Esophagus squamous epithelium (tissue), 4 donors: ENCODE measurements around the gene KRTAP4-4.
"Not testable (repeated sequence)": the region's sequence is repeated elsewhere in the genome, so short reads cannot be mapped to it uniquely, and the experiment has no call there.

ENCODE experiments used
- POLR2A ChIP-seq, 4 donors: fragments of 450-650 bp; IDR thresholded peaks; one replicate each; pipeline ENCODE4 v1.6.1; 2017; ENCODE audit warnings: antibody characterized with exemption in 4 of 4, mild to moderate bottlenecking in 4 of 4, moderate library complexity in 3 of 4
- TF ChIP-seq, protein P1 (sequence below), 6 experiments: fragments of 450-650 bp in 4 of 6; fragments of 200-600 bp in 2 of 6; sonication (generic) in 2 of 6; IDR thresholded peaks; one replicate each; pipeline ENCODE4 v1.5.1; 2016 to 2019; ENCODE audit warnings: antibody characterized with exemption in 6 of 6, mild to moderate bottlenecking in 4 of 6, moderate library complexity in 4 of 6

DNA sequence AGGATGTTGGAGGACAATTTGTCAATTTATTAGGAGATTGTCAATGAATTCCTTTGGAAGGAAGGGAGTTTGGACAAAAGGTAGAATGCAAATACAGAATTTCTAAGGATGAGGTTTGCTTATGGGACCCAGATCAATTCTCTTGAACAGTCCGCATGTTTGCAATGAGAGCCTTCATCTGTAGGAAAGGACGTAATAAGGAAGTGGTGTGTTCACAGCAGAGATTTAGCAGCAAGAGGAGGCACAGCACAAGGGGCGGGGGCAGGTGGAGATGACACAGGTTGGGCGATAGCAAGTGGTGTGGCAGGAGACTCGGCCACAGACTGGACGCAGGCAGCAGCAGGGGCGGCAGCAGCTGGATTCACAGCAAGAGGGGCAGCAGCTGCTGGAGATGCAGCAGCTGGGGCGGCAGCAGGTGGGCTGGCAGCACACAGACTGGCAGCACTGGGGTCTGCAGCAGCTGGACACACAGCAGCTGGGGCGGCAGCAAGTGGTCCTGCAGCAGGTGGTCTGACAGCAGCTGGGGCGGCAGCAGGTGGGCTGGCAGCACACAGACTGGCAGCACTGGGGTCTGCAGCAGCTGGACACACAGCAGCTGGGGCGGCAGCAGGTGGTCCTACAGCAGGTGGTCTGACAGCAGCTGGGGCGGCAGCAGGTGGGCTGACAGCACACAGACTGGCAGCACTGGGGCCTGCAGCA is 37.1 kb downstream of the KRTAP4-4 start:
- TF ChIP-seq, protein P1, sequence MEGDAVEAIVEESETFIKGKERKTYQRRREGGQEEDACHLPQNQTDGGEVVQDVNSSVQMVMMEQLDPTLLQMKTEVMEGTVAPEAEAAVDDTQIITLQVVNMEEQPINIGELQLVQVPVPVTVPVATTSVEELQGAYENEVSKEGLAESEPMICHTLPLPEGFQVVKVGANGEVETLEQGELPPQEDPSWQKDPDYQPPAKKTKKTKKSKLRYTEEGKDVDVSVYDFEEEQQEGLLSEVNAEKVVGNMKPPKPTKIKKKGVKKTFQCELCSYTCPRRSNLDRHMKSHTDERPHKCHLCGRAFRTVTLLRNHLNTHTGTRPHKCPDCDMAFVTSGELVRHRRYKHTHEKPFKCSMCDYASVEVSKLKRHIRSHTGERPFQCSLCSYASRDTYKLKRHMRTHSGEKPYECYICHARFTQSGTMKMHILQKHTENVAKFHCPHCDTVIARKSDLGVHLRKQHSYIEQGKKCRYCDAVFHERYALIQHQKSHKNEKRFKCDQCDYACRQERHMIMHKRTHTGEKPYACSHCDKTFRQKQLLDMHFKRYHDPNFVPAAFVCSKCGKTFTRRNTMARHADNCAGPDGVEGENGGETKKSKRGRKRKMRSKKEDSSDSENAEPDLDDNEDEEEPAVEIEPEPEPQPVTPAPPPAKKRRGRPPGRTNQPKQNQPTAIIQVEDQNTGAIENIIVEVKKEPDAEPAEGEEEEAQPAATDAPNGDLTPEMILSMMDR (IDR thresholded peaks at IDR 0.05), result not testable (repeated sequence)
- not testable (repeated sequence) for TF ChIP-seq POLR2A (IDR thresholded peaks at IDR 0.05)
